ENCODE data around the gene IFNGR2. TPM values are rescaled to one million over a fixed set of nuclear protein-coding genes. Genes with fewer than 3 reads are reported as not detected.

IFNGR2 gene
- total and polyA plus RNA-seq, 2 of the 8 experiments (the other 6 are each of a cell fraction or from before 2014, with no cell fraction given), result 36.0 to 46.4 TPM

DNA sequence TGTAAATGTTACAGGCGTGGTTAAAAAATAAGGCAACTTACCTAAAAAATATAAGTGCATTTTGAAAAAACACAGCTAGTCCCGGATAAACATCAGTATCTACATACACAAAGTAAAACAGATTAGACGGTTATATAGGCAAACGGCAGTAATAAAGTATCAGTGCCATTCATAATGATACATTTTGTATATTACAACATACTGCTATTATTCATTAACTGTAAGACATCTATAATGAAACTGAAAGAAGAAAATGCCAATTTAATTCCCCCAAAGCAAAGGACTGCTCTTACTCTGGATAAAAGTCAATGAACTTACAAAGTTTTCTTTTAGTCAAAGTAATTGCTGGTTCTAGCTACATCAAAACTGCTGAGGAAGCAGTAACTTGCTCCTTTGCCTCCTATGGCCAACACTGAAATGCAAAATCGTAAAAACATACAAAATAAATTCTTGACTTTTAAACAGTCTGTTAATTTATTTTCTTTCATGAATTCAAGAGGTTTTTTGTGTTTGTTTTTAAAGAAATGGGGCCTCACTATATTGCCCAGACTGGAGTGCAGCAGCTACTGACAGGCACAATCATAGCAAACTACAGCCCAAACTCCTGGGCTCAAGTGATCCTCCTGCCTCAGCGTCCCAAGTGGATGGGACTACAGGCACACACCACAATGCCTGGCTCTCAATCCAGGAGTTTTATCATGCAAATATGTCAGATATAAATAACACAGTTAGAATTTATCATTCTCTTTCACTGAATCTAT, 52.7 kb downstream of the IFNGR2 start:
- no peak overlapping the region for H4K8ac ChIP-seq (ENCODE audit: extremely low read depth, insufficient read depth, low read length)
- peaks cover 0 to 4% (median under 1%) of the 10 kb centered on the region in 4 experiments; a peak in 3 of 8 replicates for H3K36me3 ChIP-seq (ENCODE audit: control insufficient read depth in 2 of 4, insufficient read depth in 4 of 4, low read length in 3 of 4)

More for the DNA sequence above, 52.7 kb downstream of the IFNGR2 start:
- Histone ChIP-seq H3K27me3 (replicated peaks in 1 of 4; ENCODE audit: control insufficient read depth in 3 of 4, extremely low read depth in 1 of 4, insufficient read depth in 3 of 4, low read length in 3 of 4) (no peaks in the 10 kb centered on the region), H3K9me3 (ENCODE audit: insufficient read depth in 2 of 2, low read depth in 1 of 2, low read length in 1 of 2) (no peaks in the 10 kb centered on the region), H3K23ac (ENCODE audit: insufficient read length) (no peak overlapping the region), H2AK5ac (ENCODE audit: low read depth, low read length) (no peak overlapping the region), H3K9ac (replicated peaks in 1 of 4; ENCODE audit: extremely low read depth in 1 of 4, low read depth in 3 of 4, low read length in 3 of 4) (no peak overlapping the region), H3K14ac (ENCODE audit: insufficient read length) (no peak overlapping the region), H2BK12ac (ENCODE audit: low read depth, low read length) (no peak overlapping the region), H4K20me1 (replicated peaks in 1 of 2; ENCODE audit: control insufficient read depth in 1 of 2, insufficient read depth in 2 of 2, low read length in 2 of 2) (no peaks in the 10 kb centered on the region), H3K23me2 (ENCODE audit: low read depth, low read length) (no peaks in the 10 kb centered on the region), H3K4me2 (ENCODE audit: insufficient read depth in 1 of 2, low read depth in 2 of 2, low read length in 2 of 2) (no peak overlapping the region), H3K79me1 (ENCODE audit: low read depth, low read length) (no peaks in the 10 kb centered on the region), H3K4ac (replicated peaks; ENCODE audit: insufficient read length, low read depth, low read length) (no peak overlapping the region), H4K5ac (ENCODE audit: insufficient read length, low read depth, low read length) (no peak overlapping the region), H2BK20ac (ENCODE audit: low read length) (no peak overlapping the region), H3K4me3 (ENCODE audit: extremely low read depth in 1 of 4, insufficient read depth in 2 of 4, low read depth in 3 of 4, low read length in 4 of 4) (no peak overlapping the region), H3K56ac (replicated peaks; ENCODE audit: insufficient read length, low read depth, low read length) (no peak overlapping the region), H3K18ac (ENCODE audit: extremely low read depth, low read length) (no peak overlapping the region), H3K4me1 (replicated peaks in 1 of 4; ENCODE audit: control insufficient read depth in 3 of 4, insufficient read depth in 4 of 4, low read length in 3 of 4) (no peaks in the 10 kb centered on the region), H2BK15ac (ENCODE audit: low read length) (no peak overlapping the region), H4K91ac (replicated peaks; ENCODE audit: insufficient read length, low read length) (no peak overlapping the region), H2BK120ac (replicated peaks; ENCODE audit: low read depth, low read length) (no peak overlapping the region), H2BK5ac (ENCODE audit: low read depth, low read length) (no peak overlapping the region), H2AFZ (ENCODE audit: low read length) (no peak overlapping the region), H3K27ac (ENCODE audit: low read depth, low read length) (no peak overlapping the region), H3K79me2 (ENCODE audit: control insufficient read depth in 1 of 2, insufficient read depth in 2 of 2, low read length in 2 of 2) (no peaks in the 10 kb centered on the region)
- DNase-seq (ENCODE audit: low read depth in 1 of 2, low spot score in 2 of 2) (no peak), FAIRE-seq (no peak)
- POLR2A ChIA-PET (ENCODE audit: partially characterized antibody), result interaction anchor here (1.1 to 1.4 kb wide), 2 partner anchors 13 to 19 kb away, joined by 3 to 4 read pairs; no protein-coding TSS in a partner anchor
- CTCF ChIA-PET (ENCODE audit: partially characterized antibody), result interaction anchor here (0.7 to 1.4 kb wide), 5 partner anchors 10 to 108 kb away, joined by 3 to 5 read pairs (median 3); no protein-coding TSS in a partner anchor
- 88% methylated on average over 6 of the region's 6 CpGs; no CpG with 5 or more reads in 1 of the 2 experiments for WGBS, 2 experiments (ENCODE audit: extremely low coverage in 1 of 2, insufficient coverage in 1 of 2, insufficient read length in 1 of 2, insufficient replicate concordance in 2 of 2, low coverage in 1 of 2, low lambda C conversion rate in 2 of 2, missing lambda C conversion rate in 1 of 2)
- TF ChIP-seq MAFK (IDR thresholded peaks at IDR 0.05; ENCODE audit: low read depth, low read length) (peak; percentile 52; the same call in 1 of the 2 replicates), CBX8 (IDR thresholded peaks at IDR 0.05; ENCODE audit: borderline replicate concordance, low read depth, low read length) (no peak)
